ENCODE results near the gene ATG9B. TPM values are rescaled to one million over a fixed set of nuclear protein-coding genes. Genes with fewer than 3 reads are reported as not detected.

The ATG9B gene
- total RNA-seq, 2 experiments from 2014 or later = 6.9 to 10.0 TPM

DNA sequence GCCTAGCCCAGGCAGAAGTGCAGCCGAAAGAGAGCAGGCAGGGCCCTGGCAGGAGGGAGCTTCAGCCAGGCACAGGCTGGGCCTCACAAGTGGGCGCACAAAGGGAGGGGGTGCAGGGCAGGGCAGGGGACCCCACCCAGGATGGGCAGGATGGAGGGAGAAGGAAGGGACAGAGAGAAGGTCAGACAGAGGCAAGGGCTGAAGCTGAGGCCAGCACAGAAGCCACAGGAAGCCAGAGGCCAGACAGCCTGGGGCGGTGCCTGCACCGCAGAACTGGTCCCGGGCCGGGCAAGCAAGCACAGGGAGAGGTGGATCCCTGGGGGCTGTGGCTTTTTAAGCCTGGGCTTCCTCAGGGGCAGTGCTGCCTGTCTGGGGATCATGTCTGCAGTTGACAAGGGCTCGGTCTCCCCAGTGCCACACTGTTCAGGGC is 16.8 kb downstream of the ATG9B start:
- no peaks in the 10 kb centered on the region for H3K36me3 Mint-ChIP-seq (ENCODE audit: low read depth)
- no peaks in the 10 kb centered on the region for H3K9me3 Mint-ChIP-seq (ENCODE audit: low read depth)
- H3K4me3 Mint-ChIP-seq = peak overlapping the region; percentile 55
- POLR2A ChIA-PET = interaction anchor here (1.0 to 2.1 kb wide), 2 partner anchors 11 to 13 kb away, joined by 4 to 6 read pairs; no protein-coding TSS in a partner anchor
- peak overlapping the region; percentile 59 for H3K27ac Mint-ChIP-seq
- peaks cover 46% of the 10 kb centered on the region for H3K4me1 Mint-ChIP-seq
- no peaks in the 10 kb centered on the region for H3K27me3 Mint-ChIP-seq
- CTCF ChIA-PET = interaction anchor here (0.7 to 6.1 kb wide), 12 partner anchors 9 to 103 kb away, joined by 3 to 43 read pairs (median 8); partner anchors contain the start of gene ABCB8
- DNase-seq (no peak), ATAC-seq (no peak)
- intact Hi-C loops (cut with DNase I, micrococcal nuclease) = no loop called here

DNA sequence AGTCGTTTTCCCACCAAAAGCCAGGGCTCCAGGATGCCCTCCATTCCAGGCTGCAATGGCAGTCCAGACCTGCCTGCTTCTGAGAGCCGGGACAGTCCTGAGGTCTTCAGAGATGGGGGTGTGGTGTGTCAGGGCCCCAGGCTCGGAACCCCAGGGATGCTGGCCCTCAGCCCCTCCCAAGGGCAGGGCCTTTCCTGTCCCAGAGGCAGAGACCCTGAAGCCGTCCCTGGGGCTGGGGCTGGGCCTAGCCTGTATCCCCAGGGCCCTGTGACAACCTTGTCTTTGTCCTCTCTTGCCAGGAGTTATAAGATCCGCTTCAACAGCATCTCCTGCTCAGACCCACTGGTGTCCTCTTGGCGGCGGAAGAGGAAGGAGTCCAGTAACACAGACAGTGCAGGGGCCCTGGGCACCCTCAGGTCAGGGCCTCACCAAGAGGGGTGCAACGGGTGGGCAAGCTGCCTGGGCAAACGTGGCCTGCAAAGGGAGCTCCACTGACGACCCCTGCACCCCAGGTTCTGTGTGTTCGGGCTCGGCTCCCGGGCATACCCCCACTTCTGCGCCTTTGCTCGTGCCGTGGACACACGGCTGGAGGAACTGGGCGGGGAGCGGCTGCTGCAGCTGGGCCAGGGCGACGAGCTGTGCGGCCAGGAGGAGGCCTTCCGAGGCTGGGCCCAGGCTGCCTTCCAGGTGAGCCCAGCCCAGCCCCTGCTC is 17.5 kb downstream of the ATG9B start:
- DNase-seq (no peak), ATAC-seq (no peak)
- no peak overlapping the region for H3K4me3 Mint-ChIP-seq
- H3K4me1 Mint-ChIP-seq = peaks cover 38% of the 10 kb centered on the region
- no peaks in the 10 kb centered on the region for H3K9me3 Mint-ChIP-seq (ENCODE audit: low read depth)
- no peak overlapping the region for H3K27ac Mint-ChIP-seq
- intact Hi-C loops (cut with DNase I, micrococcal nuclease) = no loop called here
- CTCF ChIA-PET = interaction anchor here (0.6 to 6.1 kb wide), 5 partner anchors 12 to 226 kb away, joined by 3 to 43 read pairs (median 4); partner anchors contain the start of gene CHPF2
- no peaks in the 10 kb centered on the region for H3K27me3 Mint-ChIP-seq
- POLR2A ChIA-PET = interaction anchor here (0.7 kb wide), 1 partner anchor 235 kb away, joined by 3 read pairs; no protein-coding TSS in a partner anchor
- no peaks in the 10 kb centered on the region for H3K36me3 Mint-ChIP-seq (ENCODE audit: low read depth)

DNA sequence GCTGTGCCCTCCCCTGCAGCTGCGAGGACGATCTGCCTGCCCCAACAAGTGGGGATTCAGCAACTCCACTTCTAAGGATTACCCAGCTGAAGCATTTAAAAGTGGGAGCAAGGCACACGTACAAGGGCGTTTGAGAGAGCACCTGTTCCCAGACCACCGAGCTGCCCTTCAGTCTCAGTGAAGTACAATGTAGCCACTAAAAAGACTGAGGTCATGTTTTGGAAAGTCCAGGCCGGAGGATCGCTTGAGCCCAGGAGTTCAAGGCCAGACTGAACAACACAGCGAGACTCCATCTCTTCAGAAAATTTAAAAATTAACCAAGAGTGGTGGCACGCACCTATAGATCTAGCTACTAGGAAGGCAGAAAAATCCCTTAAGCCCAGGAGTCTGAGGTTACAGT is 18.7 kb downstream of the ATG9B start:
- Mint-ChIP-seq H3K36me3 (ENCODE audit: low read depth) (no peaks in the 10 kb centered on the region), H3K27me3 (no peaks in the 10 kb centered on the region), H3K27ac (no peak overlapping the region), H3K4me1 (peaks cover 28% of the 10 kb centered on the region), H3K9me3 (ENCODE audit: low read depth) (no peaks in the 10 kb centered on the region), H3K4me3 (no peak overlapping the region)
- ChIA-PET CTCF (interaction anchor here (0.6 to 6.1 kb wide), 5 partner anchors 11 to 438 kb away, joined by 3 to 43 read pairs (median 5); no protein-coding TSS in a partner anchor), POLR2A (no interaction called here)
- no peak for DNase-seq
- intact Hi-C loops (cut with DNase I, micrococcal nuclease) = no loop called here
- ATAC-seq = no peak

DNA sequence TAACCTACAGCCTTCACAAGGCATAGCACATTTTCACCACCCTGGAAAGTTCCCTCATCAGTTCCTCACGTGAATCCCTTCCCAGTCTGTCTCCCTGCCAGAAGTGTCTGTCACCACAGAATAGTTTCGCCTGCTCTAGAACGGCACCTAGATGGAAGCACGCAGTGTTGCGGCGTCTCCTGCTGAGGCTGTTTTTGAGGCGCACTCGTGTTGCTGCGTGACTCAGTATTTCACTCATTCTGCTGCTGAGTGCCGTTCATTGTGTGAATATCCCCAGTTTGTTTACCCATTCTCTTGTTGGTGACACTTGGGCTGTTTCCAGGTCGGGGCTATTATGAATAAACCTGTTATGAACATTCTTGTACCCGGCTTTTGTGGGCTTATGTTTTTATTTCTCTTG is 20.7 kb downstream of the ATG9B start:
- DNase-seq (no peak), ATAC-seq (no peak)
- H3K27ac Mint-ChIP-seq = no peak overlapping the region
- peaks cover 22% of the 10 kb centered on the region for H3K4me1 Mint-ChIP-seq
- H3K4me3 Mint-ChIP-seq = no peak overlapping the region
- intact Hi-C loops (cut with DNase I, micrococcal nuclease) = no loop called here
- H3K36me3 Mint-ChIP-seq (ENCODE audit: low read depth) = no peaks in the 10 kb centered on the region
- no peaks in the 10 kb centered on the region for H3K9me3 Mint-ChIP-seq (ENCODE audit: low read depth)
- ChIA-PET POLR2A (no interaction called here), CTCF (interaction anchor here (0.9 kb wide), 2 partner anchors 9 to 15 kb away, joined by 3 read pairs; no protein-coding TSS in a partner anchor)
- no peaks in the 10 kb centered on the region for H3K27me3 Mint-ChIP-seq

DNA sequence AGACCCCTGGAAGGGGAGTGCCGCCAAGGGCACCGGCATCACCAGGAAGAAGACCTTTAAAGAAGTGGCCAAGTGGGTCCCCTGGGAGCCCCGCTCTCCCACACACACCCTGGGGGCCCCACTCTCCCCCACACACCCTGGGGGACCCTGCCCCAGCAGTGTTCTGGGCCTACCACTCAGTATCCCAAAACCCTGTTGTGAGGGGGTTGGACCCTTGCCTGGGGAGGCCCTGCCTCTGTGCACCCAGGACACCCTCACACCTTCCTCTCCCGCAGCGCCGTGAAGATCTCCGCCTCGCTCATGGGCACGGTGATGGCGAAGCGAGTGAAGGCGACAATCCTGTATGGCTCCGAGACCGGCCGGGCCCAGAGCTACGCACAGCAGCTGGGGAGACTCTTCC is 22.7 kb downstream of the ATG9B start:
- no peak overlapping the region for H3K4me3 Mint-ChIP-seq
- H3K27ac Mint-ChIP-seq = no peak overlapping the region
- intact Hi-C loops (cut with DNase I, micrococcal nuclease) = no loop called here
- H3K27me3 Mint-ChIP-seq = no peaks in the 10 kb centered on the region
- no peaks in the 10 kb centered on the region for H3K9me3 Mint-ChIP-seq (ENCODE audit: low read depth)
- DNase-seq (no peak), ATAC-seq (no peak)
- CTCF ChIA-PET = interaction anchor here (0.7 to 1.1 kb wide), 2 partner anchors 9 to 25 kb away, joined by 3 read pairs; no protein-coding TSS in a partner anchor
- H3K36me3 Mint-ChIP-seq (ENCODE audit: low read depth) = no peaks in the 10 kb centered on the region
- POLR2A ChIA-PET = no interaction called here
- peaks cover 28% of the 10 kb centered on the region for H3K4me1 Mint-ChIP-seq

DNA sequence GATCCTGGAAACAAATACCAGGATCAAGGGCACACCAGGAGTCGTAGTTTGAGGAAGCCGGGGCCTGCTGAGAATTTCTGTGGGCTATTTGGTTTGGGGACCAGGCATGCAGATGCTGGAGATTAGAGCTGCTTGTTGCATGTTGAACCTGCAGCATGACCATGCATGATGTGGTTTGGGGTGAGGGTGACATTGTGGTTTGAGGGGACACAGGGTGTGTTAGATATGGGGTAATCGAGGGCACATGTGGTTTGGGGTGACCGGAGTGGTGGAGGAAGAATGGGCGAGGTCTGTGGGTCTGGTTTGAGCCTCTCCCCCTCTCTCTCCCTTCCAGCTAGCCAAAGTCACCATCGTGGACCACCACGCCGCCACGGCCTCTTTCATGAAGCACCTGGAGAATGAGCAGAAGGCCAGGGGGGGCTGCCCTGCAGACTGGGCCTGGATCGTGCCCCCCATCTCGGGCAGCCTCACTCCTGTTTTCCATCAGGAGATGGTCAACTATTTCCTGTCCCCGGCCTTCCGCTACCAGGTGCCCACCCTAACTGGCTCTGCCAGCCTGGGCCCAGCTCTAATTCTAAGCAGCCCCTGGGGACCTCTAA is 23.3 kb downstream of the ATG9B start:
- no peaks in the 10 kb centered on the region for H3K27me3 Mint-ChIP-seq
- no peak for DNase-seq
- ChIA-PET CTCF (interaction anchor here (0.7 kb wide), 1 partner anchor 8 kb away, joined by 3 read pairs; no protein-coding TSS in a partner anchor), POLR2A (no interaction called here)
- no peaks in the 10 kb centered on the region for H3K36me3 Mint-ChIP-seq (ENCODE audit: low read depth)
- no peak overlapping the region for H3K27ac Mint-ChIP-seq
- H3K9me3 Mint-ChIP-seq (ENCODE audit: low read depth) = no peaks in the 10 kb centered on the region
- intact Hi-C loops (cut with DNase I, micrococcal nuclease) = no loop called here
- no peak for ATAC-seq
- H3K4me1 Mint-ChIP-seq = peaks cover 31% of the 10 kb centered on the region
- no peak overlapping the region for H3K4me3 Mint-ChIP-seq

DNA sequence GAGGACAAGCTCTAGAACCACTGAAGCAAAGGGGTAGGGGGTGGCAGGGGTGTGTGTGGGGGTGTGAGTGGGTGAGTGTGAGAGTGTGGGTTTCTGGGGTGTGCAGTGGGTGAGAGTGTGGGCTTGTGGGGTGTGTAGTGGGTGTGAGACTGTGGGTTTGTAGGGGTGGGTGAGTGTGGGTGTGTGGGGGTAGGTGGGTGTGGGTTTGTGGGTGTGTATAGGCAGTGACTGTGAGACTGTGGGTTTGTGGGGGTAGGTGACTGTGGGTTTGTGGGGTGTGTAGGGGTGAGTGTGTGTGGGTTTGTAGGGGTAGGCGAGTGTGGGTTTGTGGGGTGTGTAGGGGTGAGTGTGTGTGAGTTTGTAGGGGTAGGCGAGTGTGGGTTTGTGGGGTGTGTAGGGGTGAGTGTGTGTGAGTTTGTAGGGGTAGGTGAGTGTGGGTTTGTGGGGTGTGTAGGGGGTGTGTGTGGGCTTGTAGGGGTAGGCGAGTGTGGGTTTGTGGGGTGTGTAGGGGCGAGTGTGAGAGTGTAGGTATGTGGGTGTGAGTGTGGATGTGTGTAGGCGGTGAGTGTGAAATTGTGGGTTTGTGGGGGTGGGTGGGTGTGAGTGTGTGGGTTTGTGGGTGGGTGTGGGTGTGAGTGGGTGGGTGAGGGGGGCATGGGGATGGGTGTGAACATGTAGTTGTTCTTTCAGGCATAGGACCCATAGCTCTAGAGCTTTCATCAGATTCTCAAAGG is 24.6 kb downstream of the ATG9B start:
- no peak for ATAC-seq
- H3K27ac Mint-ChIP-seq = no peak overlapping the region
- no peaks in the 10 kb centered on the region for H3K36me3 Mint-ChIP-seq (ENCODE audit: low read depth)
- H3K27me3 Mint-ChIP-seq = no peaks in the 10 kb centered on the region
- peaks cover 33% of the 10 kb centered on the region for H3K4me1 Mint-ChIP-seq
- intact Hi-C loops (cut with DNase I, micrococcal nuclease) = no loop called here
- CTCF ChIA-PET = interaction anchor here (0.6 to 3.6 kb wide), 3 partner anchors 9 to 110 kb away, joined by 3 to 20 read pairs (median 3); no protein-coding TSS in a partner anchor
- H3K9me3 Mint-ChIP-seq (ENCODE audit: low read depth) = no peaks in the 10 kb centered on the region
- H3K4me3 Mint-ChIP-seq = no peak overlapping the region
- peak; percentile 4 for DNase-seq
- POLR2A ChIA-PET = no interaction called here

DNA sequence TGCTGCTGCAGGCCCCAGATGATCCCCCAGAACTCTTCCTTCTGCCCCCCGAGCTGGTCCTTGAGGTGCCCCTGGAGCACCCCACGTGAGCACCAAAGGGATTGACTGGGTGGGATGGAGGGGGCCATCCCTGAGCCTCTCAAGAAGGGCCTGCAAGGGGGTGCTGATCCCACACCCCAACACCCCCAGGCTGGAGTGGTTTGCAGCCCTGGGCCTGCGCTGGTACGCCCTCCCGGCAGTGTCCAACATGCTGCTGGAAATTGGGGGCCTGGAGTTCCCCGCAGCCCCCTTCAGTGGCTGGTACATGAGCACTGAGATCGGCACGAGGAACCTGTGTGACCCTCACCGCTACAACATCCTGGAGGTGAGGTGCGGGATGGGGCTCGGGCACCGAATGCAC is 25.3 kb downstream of the ATG9B start:
- H3K27me3 Mint-ChIP-seq = no peaks in the 10 kb centered on the region
- H3K4me1 Mint-ChIP-seq = peaks cover 38% of the 10 kb centered on the region
- POLR2A ChIA-PET = no interaction called here
- no peaks in the 10 kb centered on the region for H3K36me3 Mint-ChIP-seq (ENCODE audit: low read depth)
- CTCF ChIA-PET = interaction anchor here (0.6 to 3.6 kb wide), 4 partner anchors 10 to 110 kb away, joined by 3 to 20 read pairs (median 6); no protein-coding TSS in a partner anchor
- peak; percentile 3 for DNase-seq
- H3K4me3 Mint-ChIP-seq = no peak overlapping the region
- H3K27ac Mint-ChIP-seq = no peak overlapping the region
- H3K9me3 Mint-ChIP-seq (ENCODE audit: low read depth) = no peaks in the 10 kb centered on the region
- ATAC-seq = no peak
- intact Hi-C loops (cut with DNase I, micrococcal nuclease) = no loop called here

DNA sequence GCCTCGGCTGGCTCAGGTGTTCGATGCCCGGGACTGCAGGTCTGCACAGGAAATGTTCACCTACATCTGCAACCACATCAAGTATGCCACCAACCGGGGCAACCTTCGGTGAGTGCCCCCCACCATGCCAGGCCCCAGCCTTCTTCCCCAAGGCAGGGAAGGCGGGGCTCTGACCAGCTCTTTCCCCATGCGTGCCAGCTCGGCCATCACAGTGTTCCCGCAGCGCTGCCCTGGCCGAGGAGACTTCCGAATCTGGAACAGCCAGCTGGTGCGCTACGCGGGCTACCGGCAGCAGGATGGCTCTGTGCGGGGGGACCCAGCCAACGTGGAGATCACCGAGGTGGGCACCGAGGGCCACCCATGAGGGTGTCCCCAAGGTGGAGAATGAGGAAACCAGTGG is 26.0 kb downstream of the ATG9B start:
- Mint-ChIP-seq H3K27me3 (no peaks in the 10 kb centered on the region), H3K9me3 (ENCODE audit: low read depth) (no peaks in the 10 kb centered on the region), H3K4me1 (peaks cover 39% of the 10 kb centered on the region), H3K36me3 (ENCODE audit: low read depth) (no peaks in the 10 kb centered on the region), H3K4me3 (no peak overlapping the region), H3K27ac (no peak overlapping the region)
- ChIA-PET CTCF (interaction anchor here (0.6 to 3.6 kb wide), 4 partner anchors 9 to 47 kb away, joined by 3 to 20 read pairs (median 6); no protein-coding TSS in a partner anchor), POLR2A (no interaction called here)
- no peak for ATAC-seq
- no peak for DNase-seq
- intact Hi-C loops (cut with DNase I, micrococcal nuclease) = no loop called here

DNA sequence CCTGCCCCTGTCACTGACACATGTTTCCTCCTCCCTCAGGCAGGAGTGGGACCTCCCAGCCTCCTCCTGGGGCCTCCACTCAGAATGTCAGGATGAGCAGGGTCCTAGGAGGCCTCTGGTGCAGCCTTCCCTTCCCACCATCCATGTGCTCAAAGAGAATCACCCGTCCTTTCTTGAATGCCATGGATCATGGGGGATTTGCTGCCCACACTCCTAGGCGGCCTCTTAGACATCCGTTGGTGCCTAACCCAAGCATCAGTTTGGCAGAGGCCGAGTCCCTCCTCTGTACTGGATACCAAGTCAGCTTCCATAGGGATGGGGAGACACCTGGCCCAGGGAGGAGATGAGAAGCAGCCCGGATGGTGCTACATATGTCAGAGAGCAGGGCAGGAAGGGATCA is 26.5 kb downstream of the ATG9B start:
- H3K4me1 Mint-ChIP-seq = peaks cover 39% of the 10 kb centered on the region
- DNase-seq (no peak), ATAC-seq (no peak)
- intact Hi-C loops (cut with DNase I, micrococcal nuclease) = no loop called here
- H3K27me3 Mint-ChIP-seq = no peaks in the 10 kb centered on the region
- H3K4me3 Mint-ChIP-seq = no peak overlapping the region
- no peaks in the 10 kb centered on the region for H3K9me3 Mint-ChIP-seq (ENCODE audit: low read depth)
- no peaks in the 10 kb centered on the region for H3K36me3 Mint-ChIP-seq (ENCODE audit: low read depth)
- ChIA-PET CTCF (interaction anchor here (0.8 to 3.6 kb wide), 5 partner anchors 9 to 122 kb away, joined by 3 to 20 read pairs (median 4); no protein-coding TSS in a partner anchor), POLR2A (interaction anchor here (0.5 kb wide), 1 partner anchor 39 kb away, joined by 3 read pairs; no protein-coding TSS in a partner anchor)
- H3K27ac Mint-ChIP-seq = no peak overlapping the region

DNA sequence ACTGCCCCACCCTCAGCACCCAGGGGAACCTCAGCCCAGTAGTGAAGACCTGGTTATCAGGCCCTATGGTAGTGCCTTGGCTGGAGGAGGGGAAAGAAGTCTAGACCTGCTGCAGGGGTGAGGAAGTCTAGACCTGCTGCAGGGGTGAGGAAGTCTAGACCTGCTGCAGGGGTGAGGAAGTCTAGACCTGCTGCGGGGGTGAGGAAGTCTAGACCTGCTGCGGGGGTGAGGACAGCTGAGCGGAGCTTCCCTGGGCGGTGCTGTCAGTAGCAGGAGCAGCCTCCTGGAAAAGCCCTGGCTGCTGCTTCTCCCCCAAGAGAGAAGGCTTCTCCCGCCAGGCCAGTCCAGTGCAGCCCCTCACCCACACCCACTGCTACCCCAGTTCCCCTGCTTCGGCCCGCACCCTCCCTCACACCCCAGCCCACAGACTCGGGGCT is 27.2 kb downstream of the ATG9B start:
- ATAC-seq (no peak), DNase-seq (peak; percentile 40)
- intact Hi-C loops (cut with DNase I, micrococcal nuclease) = no loop called here
- Mint-ChIP-seq H3K27me3 (no peaks in the 10 kb centered on the region), H3K27ac (no peak overlapping the region), H3K4me3 (no peak overlapping the region), H3K9me3 (ENCODE audit: low read depth) (no peaks in the 10 kb centered on the region), H3K36me3 (ENCODE audit: low read depth) (no peaks in the 10 kb centered on the region), H3K4me1 (peaks cover 39% of the 10 kb centered on the region)
- CTCF ChIA-PET = interaction anchor here (1.0 to 3.6 kb wide), 5 partner anchors 12 to 121 kb away, joined by 3 to 20 read pairs (median 4); partner anchors contain the start of gene ABCB8
- POLR2A ChIA-PET = no interaction called here
